H1 (cell line): Measurements from ENCODE around the gene MORN5. TPM values are rescaled to one million over a fixed set of nuclear protein-coding genes. Genes with fewer than 3 reads are reported as not detected.

Experiments used
- JUND ChIP-seq: IDR thresholded peaks from 2 replicates; pipeline ENCODE4 v1.6.1; 2011; ENCODE audit warnings: mild to moderate bottlenecking, improper control_type of control experiment, low read length
- SAP30 ChIP-seq: fragments of 300-600 bp; sonication (generic); IDR thresholded peaks from 2 replicates; pipeline ENCODE4 v1.7.1; 2012; ENCODE audit warnings: low read length, moderate library complexity, mild to moderate bottlenecking, inconsistent platforms; ENCODE audit not compliant: insufficient read depth, insufficient replicate concordance
- USF2 ChIP-seq: IDR thresholded peaks from 2 replicates; pipeline ENCODE4 v1.6.1; 2011; ENCODE audit warnings: low read length, improper control_type of control experiment
- polyA plus RNA-seq, 7 experiments: library from polyadenylated mRNA; depleted of rRNA in 3 of 7; stranded (reverse) in 5 of 7; unstranded in 2 of 7; fragments of >200 nt in 5 of 7; fragments of 200-250 nt in 2 of 7; gene quantifications; 1 replicate in 5 of 7; 2 replicates in 1 of 7; 4 replicates in 1 of 7; pipeline versions ENCODE4 v1.2.1 to v1.2.3, GENCODE V29; 2011 to 2013; ENCODE audit warnings: missing spikeins in 2 of 7, mixed read lengths in 2 of 7
- total RNA-seq: library from RNA; stranded (reverse); fragmentation: NEBNext Ultra II Directional; extraction: Animal tissue kit (Norgen Biotek cat#: 25700); gene quantifications from 2 replicates; pipeline ENCODE4 v1.2.1, GENCODE V29; 2021

The MORN5 gene
- total and polyA plus RNA-seq, 2 of the 8 experiments (the other 6 are each of a cell fraction or from before 2014, with no cell fraction given) = not detected

GRCh38 chr9:122191584-122191983 is 31.9 kb downstream of the MORN5 start (continued):
- TF ChIP-seq SAP30 (no peak), USF2 (no peak), JUND (no peak)
- TF ChIP-seq, all 59 proteins: peak for 0
